ENCODE data around the gene ACTR6. TPM values are rescaled to one million over a fixed set of nuclear protein-coding genes. Genes with fewer than 3 reads are reported as not detected.
A peak's percentile ranks its signal among the peaks of the same experiment; 100 is the strongest.

The ACTR6 gene
- total and polyA plus RNA-seq, 9 of the 15 experiments (the other 6 are each of a cell fraction or from before 2014, with no cell fraction given) = 26.1 to 109 (median 70.9) TPM

- TF ChIP-seq PRPF4 (IDR thresholded peaks at IDR 0.05; ENCODE audit: insufficient read depth, low read depth, low read length, poor library complexity, severe bottlenecking) = no peak
- no peak for TF ChIP-seq TAL1 (IDR thresholded peaks at IDR 0.05)
- TF ChIP-seq MCM3 (IDR thresholded peaks at IDR 0.05) = no peak
- no peak for TF ChIP-seq ZNF140 (CRISPR knock-in tag; IDR thresholded peaks at IDR 0.05)
- no peak for TF ChIP-seq ZNF175 (CRISPR knock-in tag; IDR thresholded peaks at IDR 0.05; ENCODE audit: low read depth)
- no peak for TF ChIP-seq SMAD2 (IDR thresholded peaks at IDR 0.05; ENCODE audit: low read depth, low read length)
- no peak for TF ChIP-seq CGGBP1 (CRISPR knock-in tag; IDR thresholded peaks at IDR 0.05)
- TF ChIP-seq, protein P1, sequence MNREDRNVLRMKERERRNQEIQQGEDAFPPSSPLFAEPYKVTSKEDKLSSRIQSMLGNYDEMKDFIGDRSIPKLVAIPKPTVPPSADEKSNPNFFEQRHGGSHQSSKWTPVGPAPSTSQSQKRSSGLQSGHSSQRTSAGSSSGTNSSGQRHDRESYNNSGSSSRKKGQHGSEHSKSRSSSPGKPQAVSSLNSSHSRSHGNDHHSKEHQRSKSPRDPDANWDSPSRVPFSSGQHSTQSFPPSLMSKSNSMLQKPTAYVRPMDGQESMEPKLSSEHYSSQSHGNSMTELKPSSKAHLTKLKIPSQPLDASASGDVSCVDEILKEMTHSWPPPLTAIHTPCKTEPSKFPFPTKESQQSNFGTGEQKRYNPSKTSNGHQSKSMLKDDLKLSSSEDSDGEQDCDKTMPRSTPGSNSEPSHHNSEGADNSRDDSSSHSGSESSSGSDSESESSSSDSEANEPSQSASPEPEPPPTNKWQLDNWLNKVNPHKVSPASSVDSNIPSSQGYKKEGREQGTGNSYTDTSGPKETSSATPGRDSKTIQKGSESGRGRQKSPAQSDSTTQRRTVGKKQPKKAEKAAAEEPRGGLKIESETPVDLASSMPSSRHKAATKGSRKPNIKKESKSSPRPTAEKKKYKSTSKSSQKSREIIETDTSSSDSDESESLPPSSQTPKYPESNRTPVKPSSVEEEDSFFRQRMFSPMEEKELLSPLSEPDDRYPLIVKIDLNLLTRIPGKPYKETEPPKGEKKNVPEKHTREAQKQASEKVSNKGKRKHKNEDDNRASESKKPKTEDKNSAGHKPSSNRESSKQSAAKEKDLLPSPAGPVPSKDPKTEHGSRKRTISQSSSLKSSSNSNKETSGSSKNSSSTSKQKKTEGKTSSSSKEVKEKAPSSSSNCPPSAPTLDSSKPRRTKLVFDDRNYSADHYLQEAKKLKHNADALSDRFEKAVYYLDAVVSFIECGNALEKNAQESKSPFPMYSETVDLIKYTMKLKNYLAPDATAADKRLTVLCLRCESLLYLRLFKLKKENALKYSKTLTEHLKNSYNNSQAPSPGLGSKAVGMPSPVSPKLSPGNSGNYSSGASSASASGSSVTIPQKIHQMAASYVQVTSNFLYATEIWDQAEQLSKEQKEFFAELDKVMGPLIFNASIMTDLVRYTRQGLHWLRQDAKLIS (CRISPR knock-in tag; IDR thresholded peaks at IDR 0.05) = 0 out of 2 replicates have a peak, but pooled peaks have one; percentile 20
- peak; percentile 49; the same call in 1 of the 2 replicates for TF ChIP-seq GTF2E2 (tag; IDR thresholded peaks at IDR 0.05)
- no peak for TF ChIP-seq MCM7 (IDR thresholded peaks at IDR 0.05)
- no peak for TF ChIP-seq MLX (CRISPR knock-in tag; conservative IDR thresholded peaks at IDR 0.05)
- peak; percentile 38 for TF ChIP-seq PRDM10 (IDR thresholded peaks at IDR 0.05; ENCODE audit: partially characterized antibody)
- TF ChIP-seq, protein P2, sequence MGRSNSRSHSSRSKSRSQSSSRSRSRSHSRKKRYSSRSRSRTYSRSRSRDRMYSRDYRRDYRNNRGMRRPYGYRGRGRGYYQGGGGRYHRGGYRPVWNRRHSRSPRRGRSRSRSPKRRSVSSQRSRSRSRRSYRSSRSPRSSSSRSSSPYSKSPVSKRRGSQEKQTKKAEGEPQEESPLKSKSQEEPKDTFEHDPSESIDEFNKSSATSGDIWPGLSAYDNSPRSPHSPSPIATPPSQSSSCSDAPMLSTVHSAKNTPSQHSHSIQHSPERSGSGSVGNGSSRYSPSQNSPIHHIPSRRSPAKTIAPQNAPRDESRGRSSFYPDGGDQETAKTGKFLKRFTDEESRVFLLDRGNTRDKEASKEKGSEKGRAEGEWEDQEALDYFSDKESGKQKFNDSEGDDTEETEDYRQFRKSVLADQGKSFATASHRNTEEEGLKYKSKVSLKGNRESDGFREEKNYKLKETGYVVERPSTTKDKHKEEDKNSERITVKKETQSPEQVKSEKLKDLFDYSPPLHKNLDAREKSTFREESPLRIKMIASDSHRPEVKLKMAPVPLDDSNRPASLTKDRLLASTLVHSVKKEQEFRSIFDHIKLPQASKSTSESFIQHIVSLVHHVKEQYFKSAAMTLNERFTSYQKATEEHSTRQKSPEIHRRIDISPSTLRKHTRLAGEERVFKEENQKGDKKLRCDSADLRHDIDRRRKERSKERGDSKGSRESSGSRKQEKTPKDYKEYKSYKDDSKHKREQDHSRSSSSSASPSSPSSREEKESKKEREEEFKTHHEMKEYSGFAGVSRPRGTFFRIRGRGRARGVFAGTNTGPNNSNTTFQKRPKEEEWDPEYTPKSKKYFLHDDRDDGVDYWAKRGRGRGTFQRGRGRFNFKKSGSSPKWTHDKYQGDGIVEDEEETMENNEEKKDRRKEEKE (IDR thresholded peaks at IDR 0.05; ENCODE audit: borderline replicate concordance in 1 of 2, control insufficient read depth in 1 of 2, low read depth in 2 of 2, low read length in 1 of 2) = no peak
Observed at GRCh38 chr12:100267603-100268281, 67.1 kb downstream of the ACTR6 start (continued).

All from K562 (cell line).